Smooth muscle cell (in vitro differentiated cells): Measurements from ENCODE around the gene HPS1. TPM values are rescaled to one million over a fixed set of nuclear protein-coding genes. Genes with fewer than 3 reads are reported as not detected.

Experiments
- DNase-seq: peaks from one replicate; lab custom pipeline; 2025; ENCODE audit not compliant: unreplicated experiment; lab: John Stamatoyannopoulos, UW
- H2AFZ ChIP-seq: fragments of 200-600 bp; sonication (generic); 2 replicates; pipeline ENCODE4 v1.6.0; 2016; ENCODE audit warnings: antibody characterized with exemption, low read depth, mild to moderate bottlenecking
- H3F3A ChIP-seq: fragments of 200-600 bp; sonication (generic); 2 replicates; pipeline ENCODE4 v1.6.0; 2017; ENCODE audit warnings: antibody characterized with exemption, low read depth
- H3K27ac ChIP-seq: fragments of 200-600 bp; sonication (generic); 2 replicates; pipeline ENCODE4 v1.5.1; 2016; ENCODE audit warnings: low read depth, mild to moderate bottlenecking
- H3K27me3 ChIP-seq: fragments of 200-600 bp; sonication (generic); 2 replicates; pipeline ENCODE4 v1.6.1; 2016; ENCODE audit warnings: low read depth, mild to moderate bottlenecking
- H3K36me3 ChIP-seq: fragments of 200-600 bp; sonication (generic); 2 replicates; pipeline ENCODE4 v1.5.1; 2016; ENCODE audit warnings: low read depth
- H3K4me1 ChIP-seq: fragments of 200-600 bp; sonication (generic); 2 replicates; pipeline ENCODE4 v1.5.1; 2016; ENCODE audit warnings: low read depth
- H3K4me2 ChIP-seq: fragments of 200-600 bp; sonication (generic); 2 replicates; pipeline ENCODE4 v1.6.0; 2016; ENCODE audit warnings: mild to moderate bottlenecking
- H3K4me3 ChIP-seq: fragments of 200-600 bp; sonication (generic); 2 replicates; pipeline ENCODE4 v1.5.1; 2016; ENCODE audit warnings: mild to moderate bottlenecking
- H3K79me2 ChIP-seq: fragments of 200-600 bp; sonication (generic); 2 replicates; pipeline ENCODE4 v1.6.0; 2016; ENCODE audit warnings: low read depth, mild to moderate bottlenecking
- H3K9ac ChIP-seq: fragments of 200-600 bp; sonication (generic); 2 replicates; pipeline ENCODE4 v1.6.0; 2016; ENCODE audit warnings: low read depth
- H3K9me3 ChIP-seq: fragments of 200-600 bp; sonication (generic); replicated peaks from 2 replicates; pipeline ENCODE4 v1.5.1; 2016; ENCODE audit warnings: low read depth
- H4K20me1 ChIP-seq: fragments of 200-600 bp; sonication (generic); 2 replicates; pipeline ENCODE4 v1.6.0; 2016; ENCODE audit warnings: low read depth
- CTCF ChIP-seq: fragments of 200-600 bp; sonication (generic); IDR thresholded peaks from 2 replicates; pipeline ENCODE4 v1.5.1; 2017; ENCODE audit warnings: borderline replicate concordance, mild to moderate bottlenecking, antibody characterized with exemption; ENCODE audit not compliant: insufficient read depth, poor library complexity, severe bottlenecking
- WGBS: methylation state at CpG from one replicate; pipeline ENCODE4 v1.1.7; 2016; ENCODE audit warnings: low lambda C conversion rate; 5-methylcytosine and 5-hydroxymethylcytosine counted together
- polyA plus RNA-seq: library from polyadenylated mRNA; unstranded; fragments of >200 nt; fragmentation: Nextera tagmentation; extraction: Ambion mirVana; gene quantifications from 2 replicates; pipeline ENCODE4 v1.2.1, GENCODE V29; 2016
- total RNA-seq: library from RNA; depleted of rRNA; stranded (reverse); fragments of >200 nt; gene quantifications from 2 replicates; pipeline ENCODE4 v1.2.3, GENCODE V29; 2014

Gene HPS1
- total and polyA plus RNA-seq, 2 experiments from 2014 or later: 11.5 to 35.6 TPM

GRCh38 chr10:98465866-98466265 is 19.1 kb upstream of the HPS1 start:
- WGBS: 56% methylated on average over 3 of the region's 3 CpGs
- TF ChIP-seq CTCF: no peak
- Histone ChIP-seq H2AFZ (no peak overlapping the region), H3K9me3 (no peaks in the 10 kb centered on the region), H3K36me3 (no peaks in the 10 kb centered on the region), H3K79me2 (no peaks in the 10 kb centered on the region), H4K20me1 (no peaks in the 10 kb centered on the region), H3K4me1 (no peaks in the 10 kb centered on the region), H3K4me2 (no peak overlapping the region), H3K27ac (no peak overlapping the region), H3K4me3 (no peak overlapping the region), H3K9ac (no peak overlapping the region), H3K27me3 (no peaks in the 10 kb centered on the region), H3F3A (peaks cover 3% of the 10 kb centered on the region)
- no peak for DNase-seq

GRCh38 chr10:98463976-98464754 is 17.4 kb upstream of the HPS1 start:
- H3K4me1 ChIP-seq: no peaks in the 10 kb centered on the region
- 80% methylated on average over 8 of the region's 8 CpGs for WGBS

GRCh38 chr10:98463016-98463415 is 16.3 kb upstream of the HPS1 start:
- H3K9me3 ChIP-seq: no peaks in the 10 kb centered on the region
- no peak overlapping the region for H3K4me2 ChIP-seq
- H3K36me3 ChIP-seq: no peaks in the 10 kb centered on the region
- H3K4me1 ChIP-seq: no peaks in the 10 kb centered on the region
- H2AFZ ChIP-seq: no peak overlapping the region
- H3K27me3 ChIP-seq: no peaks in the 10 kb centered on the region
- TF ChIP-seq CTCF: no peak
- no peak for DNase-seq
- no peak overlapping the region for H3K4me3 ChIP-seq
- no peak overlapping the region for H3K27ac ChIP-seq
- no peaks in the 10 kb centered on the region for H3K79me2 ChIP-seq
- peaks cover 5% of the 10 kb centered on the region for H3F3A ChIP-seq
- no peaks in the 10 kb centered on the region for H4K20me1 ChIP-seq
- 98% methylated on average over 6 of the region's 6 CpGs for WGBS
- H3K9ac ChIP-seq: no peak overlapping the region

More at GRCh38 chr10:98463976-98464754, 17.4 kb upstream of the HPS1 start:
- DNase-seq: no peak
- H3K36me3 ChIP-seq: no peaks in the 10 kb centered on the region
- H3K9me3 ChIP-seq: no peaks in the 10 kb centered on the region
- no peak for TF ChIP-seq CTCF
- H3K4me3 ChIP-seq: no peak overlapping the region
- no peak overlapping the region for H3K27ac ChIP-seq
- no peak overlapping the region for H2AFZ ChIP-seq
- no peak overlapping the region for H3K9ac ChIP-seq
- no peaks in the 10 kb centered on the region for H3K79me2 ChIP-seq
- no peaks in the 10 kb centered on the region for H3K27me3 ChIP-seq
- H3F3A ChIP-seq: peaks cover 5% of the 10 kb centered on the region
- no peak overlapping the region for H3K4me2 ChIP-seq
- no peaks in the 10 kb centered on the region for H4K20me1 ChIP-seq

GRCh38 chr10:98461500-98461842 is 14.7 kb upstream of the HPS1 start:
- Histone ChIP-seq H3K9me3 (no peaks in the 10 kb centered on the region), H3K27me3 (no peaks in the 10 kb centered on the region), H3K79me2 (no peaks in the 10 kb centered on the region), H3K4me3 (no peak overlapping the region), H3K4me2 (no peak overlapping the region), H3K4me1 (peaks cover 8% of the 10 kb centered on the region), H4K20me1 (no peaks in the 10 kb centered on the region), H3K9ac (peak overlapping the region; percentile 45), H2AFZ (no peak overlapping the region), H3F3A (peaks cover 5% of the 10 kb centered on the region), H3K27ac (peak overlapping the region; percentile 71), H3K36me3 (no peaks in the 10 kb centered on the region)
- no peak for TF ChIP-seq CTCF
- DNase-seq: no peak
- WGBS: 82% methylated on average over 3 of the region's 3 CpGs
